Measurements from ENCODE around the gene CTXN3.
"Not testable (repeated sequence)": the region's sequence is repeated elsewhere in the genome, so short reads cannot be mapped to it uniquely, and the experiment has no call there.

The CTXN3 gene

GRCh38 chr5:127673117-127673800, 24.4 kb downstream of the CTXN3 start:
- no peaks in the 10 kb centered on the region for H3K36me3 ChIP-seq (ENCODE audit: control insufficient read depth in 1 of 2, insufficient read depth in 2 of 2, low read length in 2 of 2)
- H3K4me3 ChIP-seq (ENCODE audit: low read depth in 1 of 2, low read length in 2 of 2): no peak overlapping the region
- H3K27ac ChIP-seq (ENCODE audit: low read depth, low read length): no peak overlapping the region
- no peaks in the 10 kb centered on the region for H3K27me3 ChIP-seq (ENCODE audit: control insufficient read depth in 1 of 2, insufficient read depth in 2 of 2, low read length in 2 of 2)
- H3K9ac ChIP-seq (ENCODE audit: low read depth in 1 of 2, low read length in 2 of 2): no peak overlapping the region
- H3K9me3 ChIP-seq (ENCODE audit: control insufficient read depth in 1 of 2, low read length in 2 of 2): no peaks in the 10 kb centered on the region
- H3K4me1 ChIP-seq (ENCODE audit: control insufficient read depth in 1 of 2, insufficient read depth in 2 of 2, low read length in 2 of 2): no peaks in the 10 kb centered on the region

GRCh38 chr5:127676951-127677350, 28.1 kb downstream of the CTXN3 start:
- not testable (repeated sequence) for H3K27ac ChIP-seq (ENCODE audit: low read depth, low read length); H3K36me3 ChIP-seq (ENCODE audit: control insufficient read depth in 1 of 2, insufficient read depth in 2 of 2, low read length in 2 of 2); H3K27me3 ChIP-seq (ENCODE audit: control insufficient read depth in 1 of 2, insufficient read depth in 2 of 2, low read length in 2 of 2); H3K4me1 ChIP-seq (ENCODE audit: control insufficient read depth in 1 of 2, insufficient read depth in 2 of 2, low read length in 2 of 2); H3K4me3 ChIP-seq (ENCODE audit: low read depth in 1 of 2, low read length in 2 of 2); H3K9ac ChIP-seq (ENCODE audit: low read depth in 1 of 2, low read length in 2 of 2); H3K9me3 ChIP-seq (ENCODE audit: control insufficient read depth in 1 of 2, low read length in 2 of 2)

- H3K9ac ChIP-seq (ENCODE audit: low read depth in 1 of 2, low read length in 2 of 2); H3K4me3 ChIP-seq (ENCODE audit: low read depth in 1 of 2, low read length in 2 of 2); H3K27ac ChIP-seq (ENCODE audit: low read depth, low read length); H3K4me1 ChIP-seq (ENCODE audit: control insufficient read depth in 1 of 2, insufficient read depth in 2 of 2, low read length in 2 of 2); H3K36me3 ChIP-seq (ENCODE audit: control insufficient read depth in 1 of 2, insufficient read depth in 2 of 2, low read length in 2 of 2); H3K9me3 ChIP-seq (ENCODE audit: control insufficient read depth in 1 of 2, low read length in 2 of 2); H3K27me3 ChIP-seq (ENCODE audit: control insufficient read depth in 1 of 2, insufficient read depth in 2 of 2, low read length in 2 of 2): not testable (repeated sequence)
Observed at GRCh38 chr5:127679691-127680330, 30.9 kb downstream of the CTXN3 start.

- Histone ChIP-seq H3K4me3 (ENCODE audit: low read depth in 1 of 2, low read length in 2 of 2) (no peak overlapping the region), H3K4me1 (ENCODE audit: control insufficient read depth in 1 of 2, insufficient read depth in 2 of 2, low read length in 2 of 2) (no peaks in the 10 kb centered on the region), H3K27me3 (ENCODE audit: control insufficient read depth in 1 of 2, insufficient read depth in 2 of 2, low read length in 2 of 2) (no peaks in the 10 kb centered on the region), H3K27ac (ENCODE audit: low read depth, low read length) (no peak overlapping the region), H3K36me3 (ENCODE audit: control insufficient read depth in 1 of 2, insufficient read depth in 2 of 2, low read length in 2 of 2) (no peaks in the 10 kb centered on the region), H3K9ac (ENCODE audit: low read depth in 1 of 2, low read length in 2 of 2) (no peak overlapping the region), H3K9me3 (ENCODE audit: control insufficient read depth in 1 of 2, low read length in 2 of 2) (no peaks in the 10 kb centered on the region)
Observed at GRCh38 chr5:127680595-127680994, 31.7 kb downstream of the CTXN3 start.

GRCh38 chr5:127683008-127683407, 34.1 kb downstream of the CTXN3 start:
- H3K4me3 ChIP-seq (ENCODE audit: low read depth in 1 of 2, low read length in 2 of 2): no peak overlapping the region
- H3K9me3 ChIP-seq (ENCODE audit: control insufficient read depth in 1 of 2, low read length in 2 of 2): no peaks in the 10 kb centered on the region
- no peaks in the 10 kb centered on the region for H3K27me3 ChIP-seq (ENCODE audit: control insufficient read depth in 1 of 2, insufficient read depth in 2 of 2, low read length in 2 of 2)
- H3K4me1 ChIP-seq (ENCODE audit: control insufficient read depth in 1 of 2, insufficient read depth in 2 of 2, low read length in 2 of 2): no peaks in the 10 kb centered on the region
- H3K36me3 ChIP-seq (ENCODE audit: control insufficient read depth in 1 of 2, insufficient read depth in 2 of 2, low read length in 2 of 2): no peaks in the 10 kb centered on the region
- no peak overlapping the region for H3K9ac ChIP-seq (ENCODE audit: low read depth in 1 of 2, low read length in 2 of 2)
- no peak overlapping the region for H3K27ac ChIP-seq (ENCODE audit: low read depth, low read length)

- Histone ChIP-seq H3K4me1 (ENCODE audit: control insufficient read depth in 1 of 2, insufficient read depth in 2 of 2, low read length in 2 of 2) (no peaks in the 10 kb centered on the region), H3K9me3 (ENCODE audit: control insufficient read depth in 1 of 2, low read length in 2 of 2) (no peaks in the 10 kb centered on the region), H3K27me3 (ENCODE audit: control insufficient read depth in 1 of 2, insufficient read depth in 2 of 2, low read length in 2 of 2) (no peaks in the 10 kb centered on the region), H3K36me3 (ENCODE audit: control insufficient read depth in 1 of 2, insufficient read depth in 2 of 2, low read length in 2 of 2) (no peaks in the 10 kb centered on the region), H3K4me3 (ENCODE audit: low read depth in 1 of 2, low read length in 2 of 2) (no peak overlapping the region), H3K27ac (ENCODE audit: low read depth, low read length) (no peak overlapping the region), H3K9ac (ENCODE audit: low read depth in 1 of 2, low read length in 2 of 2) (no peak overlapping the region)
Observed at GRCh38 chr5:127684726-127685467, 36.0 kb downstream of the CTXN3 start.

- no peak overlapping the region for H3K27ac ChIP-seq (ENCODE audit: low read depth, low read length)
- no peaks in the 10 kb centered on the region for H3K9me3 ChIP-seq (ENCODE audit: control insufficient read depth in 1 of 2, low read length in 2 of 2)
Observed at GRCh38 chr5:127685662-127686061, 36.8 kb downstream of the CTXN3 start.

GRCh38 chr5:127686424-127686823, 37.5 kb downstream of the CTXN3 start:
- no peaks in the 10 kb centered on the region for H3K9me3 ChIP-seq (ENCODE audit: control insufficient read depth in 1 of 2, low read length in 2 of 2)
- no peaks in the 10 kb centered on the region for H3K4me1 ChIP-seq (ENCODE audit: control insufficient read depth in 1 of 2, insufficient read depth in 2 of 2, low read length in 2 of 2)
- H3K4me3 ChIP-seq (ENCODE audit: low read depth in 1 of 2, low read length in 2 of 2): no peak overlapping the region
- H3K27me3 ChIP-seq (ENCODE audit: control insufficient read depth in 1 of 2, insufficient read depth in 2 of 2, low read length in 2 of 2): no peaks in the 10 kb centered on the region
- no peaks in the 10 kb centered on the region for H3K36me3 ChIP-seq (ENCODE audit: control insufficient read depth in 1 of 2, insufficient read depth in 2 of 2, low read length in 2 of 2)
- no peak overlapping the region for H3K9ac ChIP-seq (ENCODE audit: low read depth in 1 of 2, low read length in 2 of 2)
- H3K27ac ChIP-seq (ENCODE audit: low read depth, low read length): no peak overlapping the region

More at GRCh38 chr5:127685662-127686061, 36.8 kb downstream of the CTXN3 start:
- Histone ChIP-seq H3K4me1 (ENCODE audit: control insufficient read depth in 1 of 2, insufficient read depth in 2 of 2, low read length in 2 of 2) (no peaks in the 10 kb centered on the region), H3K9ac (ENCODE audit: low read depth in 1 of 2, low read length in 2 of 2) (no peak overlapping the region), H3K27me3 (ENCODE audit: control insufficient read depth in 1 of 2, insufficient read depth in 2 of 2, low read length in 2 of 2) (no peaks in the 10 kb centered on the region), H3K4me3 (ENCODE audit: low read depth in 1 of 2, low read length in 2 of 2) (no peak overlapping the region), H3K36me3 (ENCODE audit: control insufficient read depth in 1 of 2, insufficient read depth in 2 of 2, low read length in 2 of 2) (no peaks in the 10 kb centered on the region)

GRCh38 chr5:127694518-127695171, 45.8 kb downstream of the CTXN3 start:
- H3K36me3 ChIP-seq (ENCODE audit: control insufficient read depth in 1 of 2, insufficient read depth in 2 of 2, low read length in 2 of 2): no peaks in the 10 kb centered on the region
- no peaks in the 10 kb centered on the region for H3K27me3 ChIP-seq (ENCODE audit: control insufficient read depth in 1 of 2, insufficient read depth in 2 of 2, low read length in 2 of 2)
- peaks cover 0 to 6% of the 10 kb centered on the region in 2 donors for H3K4me1 ChIP-seq (ENCODE audit: control insufficient read depth in 1 of 2, insufficient read depth in 2 of 2, low read length in 2 of 2)
- H3K4me3 ChIP-seq (ENCODE audit: low read depth in 1 of 2, low read length in 2 of 2): no peak overlapping the region
- no peaks in the 10 kb centered on the region for H3K9me3 ChIP-seq (ENCODE audit: control insufficient read depth in 1 of 2, low read length in 2 of 2)
- no peak overlapping the region for H3K9ac ChIP-seq (ENCODE audit: low read depth in 1 of 2, low read length in 2 of 2)
- H3K27ac ChIP-seq (ENCODE audit: low read depth, low read length): no peak overlapping the region

GRCh38 chr5:127695346-127695745, 46.5 kb downstream of the CTXN3 start:
- Histone ChIP-seq H3K27ac (ENCODE audit: low read depth, low read length) (no peak overlapping the region), H3K9me3 (ENCODE audit: control insufficient read depth in 1 of 2, low read length in 2 of 2) (no peaks in the 10 kb centered on the region), H3K4me1 (ENCODE audit: control insufficient read depth in 1 of 2, insufficient read depth in 2 of 2, low read length in 2 of 2) (peaks cover 0 to 6% of the 10 kb centered on the region in 2 donors), H3K36me3 (ENCODE audit: control insufficient read depth in 1 of 2, insufficient read depth in 2 of 2, low read length in 2 of 2) (no peaks in the 10 kb centered on the region), H3K27me3 (ENCODE audit: control insufficient read depth in 1 of 2, insufficient read depth in 2 of 2, low read length in 2 of 2) (no peaks in the 10 kb centered on the region), H3K9ac (ENCODE audit: low read depth in 1 of 2, low read length in 2 of 2) (no peak overlapping the region), H3K4me3 (ENCODE audit: low read depth in 1 of 2, low read length in 2 of 2) (no peak overlapping the region)
